MCF 10A (cell line): ENCODE data around the gene IHH. TPM values are rescaled to one million over a fixed set of nuclear protein-coding genes. Genes with fewer than 3 reads are reported as not detected.

Experiments
- BruUV-seq: library from RNA; stranded (reverse); fragments of 400-500 nt; replicated peaks from 2 replicates; lab custom pipeline; 2021; lab: Mats Ljungman, UMichigan
- CTCF ChIA-PET: fragments of 300-600 bp; sonication (Branson Sonifier 250); formaldehyde crosslinking; extraction: SDS; loops from one replicate; lab custom pipeline; 2021; ENCODE audit warnings: antibody characterized with exemption, inconsistent platforms; lab: Yijun Ruan, JAX
- POLR2A ChIA-PET: fragments of 300-600, 350-650 bp; sonication (Branson Sonifier 250); formaldehyde crosslinking; extraction: SDS; loops from one replicate; lab custom pipeline; 2020; ENCODE audit warnings: antibody characterized with exemption, inconsistent platforms; lab: Yijun Ruan, JAX
- DNase-seq: peaks from one replicate; pipeline ENCODE4 v3.0.0-alpha.2; 2018; ENCODE audit not compliant: unreplicated experiment
- H3K27ac Mint-ChIP-seq: one replicate; pipeline ENCODE4 v1.8.0; 2022; ENCODE audit warnings: mild to moderate bottlenecking, low read depth, mixed read lengths; ENCODE audit not compliant: unreplicated experiment
- H3K27me3 Mint-ChIP-seq: one replicate; pipeline ENCODE4 v1.8.0; 2022; ENCODE audit warnings: mixed read lengths; ENCODE audit not compliant: insufficient read depth, unreplicated experiment
- H3K36me3 Mint-ChIP-seq: one replicate; pipeline ENCODE4 v1.8.0; 2022; ENCODE audit warnings: mild to moderate bottlenecking, moderate library complexity, mixed read lengths; ENCODE audit not compliant: insufficient read depth, unreplicated experiment
- H3K4me1 Mint-ChIP-seq: one replicate; pipeline ENCODE4 v1.8.0; 2022; ENCODE audit warnings: mixed read lengths; ENCODE audit not compliant: insufficient read depth, unreplicated experiment
- H3K4me3 Mint-ChIP-seq: one replicate; pipeline ENCODE4 v1.8.0; 2022; ENCODE audit warnings: mild to moderate bottlenecking, moderate library complexity, mixed read lengths; ENCODE audit not compliant: unreplicated experiment
- H3K9me3 Mint-ChIP-seq: one replicate; pipeline ENCODE4 v1.8.0; 2022; ENCODE audit warnings: mixed read lengths; ENCODE audit not compliant: unreplicated experiment
- CTCF ChIP-seq: fragments of 200-600 bp; IDR thresholded peaks from one replicate; pipeline ENCODE4 v1.8.0; 2022; ENCODE audit warnings: antibody characterized with exemption, mild to moderate bottlenecking; ENCODE audit not compliant: unreplicated experiment
- intact Hi-C: fragments of 100-400 bp; cut with micrococcal nuclease; formaldehyde crosslinking; loops from 2 replicates; pipeline ENCODE4 v1.14.1; 2022
- total RNA-seq: library from RNA; stranded (reverse); gene quantifications from 2 replicates; pipeline ENCODE4 v1.2.3, GENCODE V29; 2022

IHH gene
- total RNA-seq, 1 experiment from 2014 or later, result not detected

- no TSS peak for BruUV-seq
- CTCF ChIA-PET, result interaction anchor here (0.6 to 1.8 kb wide), 9 partner anchors 18 to 202 kb away, joined by 3 to 6 read pairs (median 3); no protein-coding TSS in a partner anchor
Observed at GRCh38 chr2:219086196-219086595, 25.5 kb upstream of the IHH start.

GRCh38 chr2:219084791-219085190 lies 24.1 kb upstream of the IHH start:
- CTCF ChIA-PET, result interaction anchor here (0.6 to 1.2 kb wide), 5 partner anchors 12 to 273 kb away, joined by 3 to 7 read pairs (median 3); no protein-coding TSS in a partner anchor
- POLR2A ChIA-PET, result no interaction called here
- H3K27me3 Mint-ChIP-seq, result no peaks in the 10 kb centered on the region

More at GRCh38 chr2:219086196-219086595, 25.5 kb upstream of the IHH start:
- DNase-seq, result no peak
- Mint-ChIP-seq H3K4me1 (no peaks in the 10 kb centered on the region), H3K27ac (no peak overlapping the region), H3K4me3 (no peak overlapping the region), H3K27me3 (no peaks in the 10 kb centered on the region), H3K9me3 (no peaks in the 10 kb centered on the region), H3K36me3 (peaks cover 5% of the 10 kb centered on the region)
- POLR2A ChIA-PET, result no interaction called here
- intact Hi-C loops, result no loop called here
- TF ChIP-seq CTCF, result no peak

GRCh38 chr2:219082332-219082958 lies 21.7 kb upstream of the IHH start:
- POLR2A ChIA-PET, result no interaction called here
- no TSS peak for BruUV-seq
- Mint-ChIP-seq H3K27me3 (no peaks in the 10 kb centered on the region), H3K4me3 (no peak overlapping the region), H3K27ac (no peak overlapping the region), H3K4me1 (no peaks in the 10 kb centered on the region), H3K9me3 (no peaks in the 10 kb centered on the region), H3K36me3 (peaks cover 5% of the 10 kb centered on the region)
- TF ChIP-seq CTCF, result no peak
- CTCF ChIA-PET, result interaction anchor here (0.6 to 1.6 kb wide), 8 partner anchors 10 to 308 kb away, joined by 3 to 4 read pairs (median 3); no protein-coding TSS in a partner anchor
- DNase-seq, result no peak
- intact Hi-C loops, result no loop called here

More at GRCh38 chr2:219084791-219085190, 24.1 kb upstream of the IHH start:
- Mint-ChIP-seq H3K4me1 (no peaks in the 10 kb centered on the region), H3K4me3 (no peak overlapping the region), H3K9me3 (no peaks in the 10 kb centered on the region), H3K27ac (no peak overlapping the region), H3K36me3 (peaks cover 5% of the 10 kb centered on the region)
- TF ChIP-seq CTCF, result no peak
- BruUV-seq, result no TSS peak
- no peak for DNase-seq
- intact Hi-C loops, result no loop called here

DNA sequence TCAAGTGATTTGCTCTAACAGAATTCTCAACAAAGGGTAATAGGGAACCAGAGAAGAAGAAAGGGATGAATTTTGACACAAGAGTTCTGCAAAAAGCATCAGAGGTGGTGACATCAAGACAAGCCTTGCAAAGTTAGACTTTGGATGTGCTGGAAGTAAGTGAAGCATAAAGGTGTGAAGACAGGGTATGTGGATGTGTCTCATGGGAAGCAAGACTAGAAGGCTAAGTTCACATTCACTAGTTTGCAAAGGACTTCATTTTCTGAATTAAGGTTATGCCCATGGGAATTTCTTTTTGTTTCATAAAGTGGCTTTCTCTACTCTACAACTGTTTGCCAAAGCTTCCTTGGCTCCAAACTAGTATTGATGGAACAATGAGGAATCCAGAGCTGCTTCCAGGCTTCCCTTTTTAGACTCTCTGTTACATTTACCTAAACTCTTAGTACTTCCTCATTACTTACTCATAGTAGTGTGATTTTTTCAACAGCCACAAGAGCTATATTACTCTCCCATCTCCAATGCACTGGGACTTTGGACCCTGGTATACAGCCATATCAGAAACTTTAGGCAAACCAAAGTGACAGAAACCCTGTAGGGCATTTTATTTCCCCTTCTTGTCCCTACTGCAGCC lies 21.1 kb upstream of the IHH start:
- no peak for TF ChIP-seq CTCF
- no peaks in the 10 kb centered on the region for H3K36me3 Mint-ChIP-seq
- intact Hi-C loops, result no loop called here
- BruUV-seq, result no TSS peak
- no peak overlapping the region for H3K4me3 Mint-ChIP-seq
- CTCF ChIA-PET, result interaction anchor here (0.6 to 1.9 kb wide), 7 partner anchors 10 to 307 kb away, joined by 3 to 7 read pairs (median 3); no protein-coding TSS in a partner anchor
- no peaks in the 10 kb centered on the region for H3K4me1 Mint-ChIP-seq
- no peak overlapping the region for H3K27ac Mint-ChIP-seq
- POLR2A ChIA-PET, result no interaction called here
- H3K9me3 Mint-ChIP-seq, result no peaks in the 10 kb centered on the region
- no peaks in the 10 kb centered on the region for H3K27me3 Mint-ChIP-seq
- no peak for DNase-seq
